Mesodermal cell (in vitro differentiated cells): ENCODE data around the gene DUS1L. TPM values are rescaled to one million over a fixed set of nuclear protein-coding genes. Genes with fewer than 3 reads are reported as not detected.

Source experiments
- H3K27ac ChIP-seq: 2 replicates; pipeline ENCODE4 v1.7.0; 2013; ENCODE audit warnings: mild to moderate bottlenecking, low read depth, low read length, moderate library complexity; ENCODE audit not compliant: severe bottlenecking
- H3K36me3 ChIP-seq: 2 replicates; pipeline ENCODE4 v1.7.1; 2013; ENCODE audit warnings: mild to moderate bottlenecking, low read length, moderate library complexity; ENCODE audit not compliant: control insufficient read depth, insufficient read depth
- H3K4me1 ChIP-seq: one replicate; pipeline ENCODE4 v1.7.1; 2013; ENCODE audit warnings: mild to moderate bottlenecking, low read length; ENCODE audit not compliant: insufficient read depth, control insufficient read depth, poor library complexity, severe bottlenecking
- H3K4me3 ChIP-seq: 2 replicates; pipeline ENCODE4 v1.7.0; 2013; ENCODE audit warnings: low read length, control low read depth, mild to moderate bottlenecking; ENCODE audit not compliant: insufficient read depth, poor library complexity, severe bottlenecking; ENCODE audit errors: extremely low read depth
- H3K9me3 ChIP-seq: 2 replicates; pipeline ENCODE4 v1.7.1; 2013; ENCODE audit warnings: mild to moderate bottlenecking, low read length, moderate library complexity; ENCODE audit not compliant: control insufficient read depth
- WGBS, 2 experiments: methylation state at CpG; one replicate each; pipeline ENCODE4 v1.1.5; 2013; ENCODE audit warnings: missing lambda C conversion rate in 2 of 2; ENCODE audit not compliant: insufficient coverage in 2 of 2; 5-methylcytosine and 5-hydroxymethylcytosine counted together
- polyA plus RNA-seq, 2 experiments: library from polyadenylated mRNA; stranded (reverse); fragments of 50-300 nt; gene quantifications; one replicate each; pipeline ENCODE4 v1.2.3, GENCODE V29; 2013

The DUS1L gene
- polyA plus RNA-seq (2013, experiment 1 of 2), result 66.0 TPM
- polyA plus RNA-seq (2013, experiment 2 of 2), result 57.5 TPM

- peak within 1 kb of the TSS; percentile 66 for H3K4me3 ChIP-seq
- WGBS, 2 experiments, result 7 to 14% methylated on average over 67 to 88 of the region's 88 CpGs
- peaks cover 9% of the 10 kb centered on the region for H3K4me1 ChIP-seq
- peaks cover 25% of the 10 kb centered on the region for H3K36me3 ChIP-seq
- H3K27ac ChIP-seq, result peak within 1 kb of the TSS; percentile 36
- H3K9me3 ChIP-seq, result no peaks in the 10 kb centered on the region
Observed at GRCh38 chr17:82065638-82066303, at the start of gene DUS1L. DUS1L (minus strand) TSS chr17:82065804; CDS start chr17:82065059, 745 bp downstream.

GRCh38 chr17:82114872-82115271, 49.3 kb upstream of the DUS1L start:
- Histone ChIP-seq H3K36me3 (peaks cover 22% of the 10 kb centered on the region), H3K9me3 (no peaks in the 10 kb centered on the region), H3K27ac (no peak overlapping the region), H3K4me3 (no peak overlapping the region), H3K4me1 (peaks cover 33% of the 10 kb centered on the region)
- WGBS, 2 experiments, result 95 to 96% methylated on average over 4 to 8 of the region's 9 CpGs

- Histone ChIP-seq H3K27ac (no peak overlapping the region), H3K4me1 (peaks cover 29% of the 10 kb centered on the region), H3K9me3 (no peaks in the 10 kb centered on the region), H3K36me3 (peaks cover 22% of the 10 kb centered on the region), H3K4me3 (no peak overlapping the region)
- WGBS, 2 experiments, result 96 to 97% methylated on average over 4 to 9 of the region's 10 CpGs
Observed at GRCh38 chr17:82114447-82114846, 48.8 kb upstream of the DUS1L start.

- WGBS, 2 experiments, result 87 to 97% methylated on average over 12 to 13 of the region's 13 CpGs
- Histone ChIP-seq H3K4me1 (peaks cover 24% of the 10 kb centered on the region), H3K4me3 (no peak overlapping the region), H3K36me3 (peaks cover 22% of the 10 kb centered on the region), H3K9me3 (no peaks in the 10 kb centered on the region), H3K27ac (no peak overlapping the region)
Observed at GRCh38 chr17:82113941-82114340, 48.3 kb upstream of the DUS1L start.

GRCh38 chr17:82113422-82113821, 47.8 kb upstream of the DUS1L start:
- peaks cover 22% of the 10 kb centered on the region for H3K36me3 ChIP-seq
- no peaks in the 10 kb centered on the region for H3K9me3 ChIP-seq
- H3K27ac ChIP-seq, result no peak overlapping the region
- no peak overlapping the region for H3K4me3 ChIP-seq
- 94% methylated on average over 7 to 8 of the region's 9 CpGs for WGBS, 2 experiments
- H3K4me1 ChIP-seq, result peaks cover 21% of the 10 kb centered on the region

- no peak overlapping the region for H3K4me3 ChIP-seq
- WGBS, 2 experiments, result 89 to 96% methylated on average over 3 to 4 of the region's 6 CpGs
- H3K9me3 ChIP-seq, result no peaks in the 10 kb centered on the region
- H3K27ac ChIP-seq, result no peak overlapping the region
- peaks cover 16% of the 10 kb centered on the region for H3K4me1 ChIP-seq
- H3K36me3 ChIP-seq, result peaks cover 24% of the 10 kb centered on the region
Observed at GRCh38 chr17:82112914-82113311, 47.3 kb upstream of the DUS1L start.

GRCh38 chr17:82112181-82112913, 46.7 kb upstream of the DUS1L start:
- peaks cover 10% of the 10 kb centered on the region for H3K4me1 ChIP-seq
- WGBS, 2 experiments, result 92 to 97% methylated on average over 15 of the region's 18 CpGs
- H3K9me3 ChIP-seq, result no peaks in the 10 kb centered on the region
- no peak overlapping the region for H3K4me3 ChIP-seq
- H3K36me3 ChIP-seq, result peaks cover 27% of the 10 kb centered on the region
- no peak overlapping the region for H3K27ac ChIP-seq

GRCh38 chr17:82110298-82110697, 44.7 kb upstream of the DUS1L start:
- H3K9me3 ChIP-seq, result no peaks in the 10 kb centered on the region
- WGBS, 2 experiments, result 100% methylated on average over 1 to 2 of the region's 3 CpGs
- H3K4me3 ChIP-seq, result no peak overlapping the region
- peaks cover 14% of the 10 kb centered on the region for H3K4me1 ChIP-seq
- H3K27ac ChIP-seq, result no peak overlapping the region
- H3K36me3 ChIP-seq, result peaks cover 27% of the 10 kb centered on the region

- H3K36me3 ChIP-seq, result peaks cover 21% of the 10 kb centered on the region
- H3K27ac ChIP-seq, result no peak overlapping the region
- no peak overlapping the region for H3K4me3 ChIP-seq
- WGBS, 2 experiments, result 98 to 99% methylated on average over 12 to 13 of the region's 14 CpGs
- H3K9me3 ChIP-seq, result no peaks in the 10 kb centered on the region
- peaks cover 16% of the 10 kb centered on the region for H3K4me1 ChIP-seq
Observed at GRCh38 chr17:82108961-82109475, 43.4 kb upstream of the DUS1L start.

- 93 to 94% methylated on average over 13 to 19 of the region's 19 CpGs for WGBS, 2 experiments
- Histone ChIP-seq H3K4me3 (no peak overlapping the region), H3K4me1 (peaks cover 21% of the 10 kb centered on the region), H3K27ac (no peak overlapping the region), H3K36me3 (peaks cover 20% of the 10 kb centered on the region), H3K9me3 (no peaks in the 10 kb centered on the region)
Observed at GRCh38 chr17:82108496-82108945, 42.9 kb upstream of the DUS1L start.
